ENCODE measurements around the gene COL27A1.

Gene COL27A1

DNA sequence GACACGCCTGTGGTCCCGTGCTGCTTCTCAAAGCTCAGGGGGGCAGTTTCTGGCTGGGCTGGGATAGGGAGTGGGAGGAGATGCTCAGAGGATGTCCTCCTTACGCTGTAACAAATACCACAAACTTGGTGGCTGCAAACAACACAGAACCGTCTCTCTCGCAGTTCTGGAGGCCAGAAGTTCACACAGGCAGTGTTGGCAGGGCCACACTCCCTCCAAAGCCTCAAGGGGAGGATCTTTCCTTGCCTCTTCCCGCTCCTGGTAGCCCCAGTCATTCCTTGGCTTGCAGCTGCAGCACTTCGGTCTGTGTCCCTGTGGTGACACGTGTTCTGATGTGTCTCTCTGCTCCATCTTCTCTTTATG is 157.2 kb downstream of the COL27A1 start:
- Histone ChIP-seq H3K36me3 (ENCODE audit: insufficient read depth, low read length) (no peaks in the 10 kb centered on the region), H3K9ac (ENCODE audit: low read depth, low read length) (no peak overlapping the region), H4K20me1 (ENCODE audit: insufficient read depth, low read length) (no peaks in the 10 kb centered on the region), H3K4me1 (ENCODE audit: insufficient read depth, low read length) (peaks cover 4% of the 10 kb centered on the region; the same call in 1 of the 2 replicates), H3K27ac (ENCODE audit: low read length) (no peak overlapping the region), H2AFZ (ENCODE audit: low read depth, low read length) (no peak overlapping the region), H3K79me2 (ENCODE audit: insufficient read depth, low read length) (no peaks in the 10 kb centered on the region), H3K4me3 (ENCODE audit: low read depth in 1 of 2, low read length in 2 of 2) (no peak overlapping the region), H3K27me3 (ENCODE audit: insufficient read depth, low read length, poor library complexity) (no peaks in the 10 kb centered on the region), H3K9me3 (ENCODE audit: insufficient read depth, low read length, severe bottlenecking) (no peaks in the 10 kb centered on the region), H3K4me2 (ENCODE audit: insufficient read depth, low read length) (no peak overlapping the region)
- DNase-seq (no peak), ATAC-seq (ENCODE audit: insufficient read depth, low read depth) (no peak)
- TF ChIP-seq, protein P1, sequence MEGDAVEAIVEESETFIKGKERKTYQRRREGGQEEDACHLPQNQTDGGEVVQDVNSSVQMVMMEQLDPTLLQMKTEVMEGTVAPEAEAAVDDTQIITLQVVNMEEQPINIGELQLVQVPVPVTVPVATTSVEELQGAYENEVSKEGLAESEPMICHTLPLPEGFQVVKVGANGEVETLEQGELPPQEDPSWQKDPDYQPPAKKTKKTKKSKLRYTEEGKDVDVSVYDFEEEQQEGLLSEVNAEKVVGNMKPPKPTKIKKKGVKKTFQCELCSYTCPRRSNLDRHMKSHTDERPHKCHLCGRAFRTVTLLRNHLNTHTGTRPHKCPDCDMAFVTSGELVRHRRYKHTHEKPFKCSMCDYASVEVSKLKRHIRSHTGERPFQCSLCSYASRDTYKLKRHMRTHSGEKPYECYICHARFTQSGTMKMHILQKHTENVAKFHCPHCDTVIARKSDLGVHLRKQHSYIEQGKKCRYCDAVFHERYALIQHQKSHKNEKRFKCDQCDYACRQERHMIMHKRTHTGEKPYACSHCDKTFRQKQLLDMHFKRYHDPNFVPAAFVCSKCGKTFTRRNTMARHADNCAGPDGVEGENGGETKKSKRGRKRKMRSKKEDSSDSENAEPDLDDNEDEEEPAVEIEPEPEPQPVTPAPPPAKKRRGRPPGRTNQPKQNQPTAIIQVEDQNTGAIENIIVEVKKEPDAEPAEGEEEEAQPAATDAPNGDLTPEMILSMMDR (IDR thresholded peaks at IDR 0.05; ENCODE audit: borderline replicate concordance, extremely low read depth, low read length, poor library complexity, severe bottlenecking): no peak
- TF ChIP-seq EZH2 (IDR thresholded peaks at IDR 0.05; ENCODE audit: borderline replicate concordance, low read depth, low read length, severe bottlenecking): no peak

DNA sequence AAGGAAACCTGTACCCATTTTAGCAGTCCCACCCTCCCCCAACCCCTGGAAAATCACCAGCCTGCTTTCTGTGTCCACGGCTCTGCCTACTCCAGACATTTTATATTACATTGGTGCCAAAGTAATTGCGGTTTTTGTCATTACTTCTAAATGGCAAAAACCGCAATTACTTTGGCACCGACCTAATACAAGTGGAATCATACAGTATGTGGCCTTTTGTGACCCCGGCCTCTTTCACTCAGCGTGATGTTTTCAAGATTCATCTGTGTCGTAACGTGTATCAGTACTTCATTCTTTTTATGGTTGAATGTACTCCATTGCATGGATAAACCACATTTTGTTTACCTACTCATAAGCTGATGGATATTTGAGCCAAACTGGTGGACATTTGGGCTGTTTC is 157.8 kb downstream of the COL27A1 start:
- no peaks in the 10 kb centered on the region for H3K27me3 ChIP-seq (ENCODE audit: insufficient read depth, low read length, poor library complexity)
- no peak for ATAC-seq (ENCODE audit: insufficient read depth, low read depth)
- H3K4me1 ChIP-seq (ENCODE audit: insufficient read depth, low read length): peaks cover 10% of the 10 kb centered on the region
- no peak overlapping the region for H3K4me3 ChIP-seq (ENCODE audit: low read depth in 1 of 2, low read length in 2 of 2)
- no peak for DNase-seq
- TF ChIP-seq, protein P1 (IDR thresholded peaks at IDR 0.05; ENCODE audit: borderline replicate concordance, extremely low read depth, low read length, poor library complexity, severe bottlenecking): no peak
- no peak for TF ChIP-seq EZH2 (IDR thresholded peaks at IDR 0.05; ENCODE audit: borderline replicate concordance, low read depth, low read length, severe bottlenecking)
- no peak overlapping the region for H3K4me2 ChIP-seq (ENCODE audit: insufficient read depth, low read length)
- H2AFZ ChIP-seq (ENCODE audit: low read depth, low read length): no peak overlapping the region
- no peaks in the 10 kb centered on the region for H4K20me1 ChIP-seq (ENCODE audit: insufficient read depth, low read length)
- no peaks in the 10 kb centered on the region for H3K79me2 ChIP-seq (ENCODE audit: insufficient read depth, low read length)
- H3K9ac ChIP-seq (ENCODE audit: low read depth, low read length): no peak overlapping the region
- H3K36me3 ChIP-seq (ENCODE audit: insufficient read depth, low read length): no peaks in the 10 kb centered on the region
- H3K27ac ChIP-seq (ENCODE audit: low read length): no peak overlapping the region
- no peaks in the 10 kb centered on the region for H3K9me3 ChIP-seq (ENCODE audit: insufficient read depth, low read length, severe bottlenecking)

DNA sequence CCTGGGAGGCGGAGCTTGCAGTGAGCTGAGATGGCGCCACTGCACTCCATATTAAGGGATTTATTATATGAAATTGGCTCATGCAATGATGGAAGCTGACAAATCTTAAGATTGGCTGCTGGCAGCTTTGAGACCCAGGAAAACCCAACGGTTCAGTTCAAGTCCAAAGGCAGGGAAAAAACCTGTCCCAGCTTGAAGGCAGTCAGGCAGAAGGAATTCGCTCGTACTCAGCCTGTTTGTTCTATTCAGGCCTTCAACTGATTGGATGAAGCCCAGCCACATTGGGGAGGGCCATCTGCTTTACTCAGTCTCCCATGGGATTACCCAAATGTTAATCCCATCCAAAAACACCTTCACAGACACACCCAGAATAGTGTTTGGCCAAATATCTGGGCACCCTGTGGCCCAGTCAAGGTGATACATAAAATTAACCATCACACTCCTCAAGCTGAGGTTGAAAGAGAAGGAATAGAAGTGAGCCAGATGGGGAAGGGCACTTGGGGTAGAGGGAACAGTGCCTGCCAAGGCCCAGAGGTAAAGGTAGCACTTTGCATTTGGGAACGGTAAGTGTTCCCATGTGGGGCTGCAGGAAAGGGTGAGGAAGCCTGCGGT is 159.0 kb downstream of the COL27A1 start:
- ATAC-seq (ENCODE audit: insufficient read depth, low read depth): no peak
- Histone ChIP-seq H3K4me3 (ENCODE audit: low read depth in 1 of 2, low read length in 2 of 2) (no peak overlapping the region), H3K27ac (ENCODE audit: low read length) (no peak overlapping the region), H3K27me3 (ENCODE audit: insufficient read depth, low read length, poor library complexity) (no peaks in the 10 kb centered on the region), H3K9ac (ENCODE audit: low read depth, low read length) (no peak overlapping the region), H3K4me1 (ENCODE audit: insufficient read depth, low read length) (peaks cover 15% of the 10 kb centered on the region), H4K20me1 (ENCODE audit: insufficient read depth, low read length) (no peaks in the 10 kb centered on the region), H3K9me3 (ENCODE audit: insufficient read depth, low read length, severe bottlenecking) (no peaks in the 10 kb centered on the region), H3K79me2 (ENCODE audit: insufficient read depth, low read length) (no peaks in the 10 kb centered on the region), H3K4me2 (ENCODE audit: insufficient read depth, low read length) (no peak overlapping the region), H2AFZ (ENCODE audit: low read depth, low read length) (no peak overlapping the region), H3K36me3 (ENCODE audit: insufficient read depth, low read length) (no peaks in the 10 kb centered on the region)
- TF ChIP-seq EZH2 (IDR thresholded peaks at IDR 0.05; ENCODE audit: borderline replicate concordance, low read depth, low read length, severe bottlenecking): no peak
- TF ChIP-seq, protein P1 (IDR thresholded peaks at IDR 0.05; ENCODE audit: borderline replicate concordance, extremely low read depth, low read length, poor library complexity, severe bottlenecking): no peak
- no peak for DNase-seq
